Pancreas (tissue), 10 donors: Measurements from ENCODE around the gene RAB3IL1. TPM values are rescaled to one million over a fixed set of nuclear protein-coding genes. Genes with fewer than 3 reads are reported as not detected.

Experiments used
- ATAC-seq, 4 donors: fragments of 200-7000 bp; cut with Tn5 transposase; one replicate each; pipeline versions ENCODE4 v1.8.0 to v1.9.1; 2020; ENCODE audit warnings: mild to moderate bottlenecking in 4 of 4, moderate library complexity in 4 of 4
- DNase-seq, 6 donors: peaks; one replicate each; pipeline ENCODE4 v3.0.0-alpha.2; 2020
- FAIRE-seq: peaks from 2 replicates; lab custom pipeline; 2012; peaks lifted over from hg19 to GRCh38; lab: Jason Lieb, UNC
- H3K27ac ChIP-seq, 4 donors: fragments of 200-600 bp; sonication (generic); 1 replicate in 3 of 4; 2 replicates in 1 of 4; pipeline versions ENCODE4 v1.5.0 to v1.8.0; 2020
- H3K27me3 ChIP-seq, 4 donors: fragments of 200-600 bp; one replicate each; pipeline ENCODE4 v1.8.0; 2021
- H3K36me3 ChIP-seq, 3 donors: fragments of 200-600 bp; sonication (generic) in 1 of 3; one replicate each; pipeline versions ENCODE4 v1.5.0 to v1.8.0; 2020 to 2021
- H3K4me1 ChIP-seq, 3 donors: fragments of 200-600 bp; one replicate each; pipeline ENCODE4 v1.8.0; 2021
- H3K4me3 ChIP-seq, 4 donors: fragments of 200-600 bp; sonication (generic) in 2 of 4; one replicate each; pipeline versions ENCODE4 v1.5.0 to v1.8.0; 2020 to 2021
- H3K9me3 ChIP-seq, 4 donors: fragments of 200-600 bp; one replicate each; pipeline ENCODE4 v1.8.0; 2021
- WGBS, 2 donors: extraction: QIAGEN DNeasy Blood & Tissue Kit; methylation state at CpG; one replicate each; pipeline ENCODE4 v1.1.7; 2013; 5-methylcytosine and 5-hydroxymethylcytosine counted together
- intact Hi-C, 3 donors: fragments of 100-400 bp; cut with DNase I; formaldehyde crosslinking; loops; one replicate each; pipeline versions ENCODE4 v1.11.1 to v1.14.2; 2022
- polyA plus RNA-seq, 2 donors: library from polyadenylated mRNA; stranded (reverse); fragments of 200-250 nt; gene quantifications; one replicate each; pipeline ENCODE4 v1.2.3, GENCODE V29; 2013
- total RNA-seq, 6 donors: library from RNA; stranded (reverse); fragmentation: NEBNext Ultra II Directional in 4 of 6; extraction: Animal tissue kit (Norgen Biotek cat#: 25700) in 4 of 6; gene quantifications; one replicate each; pipeline versions ENCODE4 v1.2.1 to v1.2.4, GENCODE V29; 2021 to 2023
- TF ChIP-seq, protein P1 (sequence below), 4 donors: fragments of 200-600 bp; sonication (generic) in 3 of 4; IDR thresholded peaks; one replicate each; pipeline versions ENCODE4 v1.5.0 to v1.8.0; 2021; ENCODE audit warnings: antibody characterized with exemption in 4 of 4
- donor health status: healthy with polysubstance abuse.
- donor health status: DM: no; HTN: no; CAD: no; lungs with moderate emphysema.
- donor health status: DM: no; HTN: no; CAD: no.
- donor health status: control.
- donor health status: control.
- donor health status: Bipolar disorder and iron deficiency.
- donor health status: DM: yes; HTN: yes; CAD: no.
- donor health status: DM: no; HTN: no; CAD: no.
- donor health status: DM: no; HTN: no; CAD: no.
- donor health status: DM: yes; HTN: yes; CAD: no.

RAB3IL1 gene
- total and polyA plus RNA-seq, 8 donors: 1.9 to 5.6 (median 3.2) TPM

GRCh38 chr11:61868571-61869428, 48.6 kb downstream of the RAB3IL1 start:
- H3K4me3 ChIP-seq: no peak overlapping the region
- FAIRE-seq (no peak), DNase-seq (peak in 1 of 6 donors; percentile 61), ATAC-seq (no peak)
- no peaks in the 10 kb centered on the region for H3K9me3 ChIP-seq
- H3K4me1 ChIP-seq: no peaks in the 10 kb centered on the region
- TF ChIP-seq, protein P1, sequence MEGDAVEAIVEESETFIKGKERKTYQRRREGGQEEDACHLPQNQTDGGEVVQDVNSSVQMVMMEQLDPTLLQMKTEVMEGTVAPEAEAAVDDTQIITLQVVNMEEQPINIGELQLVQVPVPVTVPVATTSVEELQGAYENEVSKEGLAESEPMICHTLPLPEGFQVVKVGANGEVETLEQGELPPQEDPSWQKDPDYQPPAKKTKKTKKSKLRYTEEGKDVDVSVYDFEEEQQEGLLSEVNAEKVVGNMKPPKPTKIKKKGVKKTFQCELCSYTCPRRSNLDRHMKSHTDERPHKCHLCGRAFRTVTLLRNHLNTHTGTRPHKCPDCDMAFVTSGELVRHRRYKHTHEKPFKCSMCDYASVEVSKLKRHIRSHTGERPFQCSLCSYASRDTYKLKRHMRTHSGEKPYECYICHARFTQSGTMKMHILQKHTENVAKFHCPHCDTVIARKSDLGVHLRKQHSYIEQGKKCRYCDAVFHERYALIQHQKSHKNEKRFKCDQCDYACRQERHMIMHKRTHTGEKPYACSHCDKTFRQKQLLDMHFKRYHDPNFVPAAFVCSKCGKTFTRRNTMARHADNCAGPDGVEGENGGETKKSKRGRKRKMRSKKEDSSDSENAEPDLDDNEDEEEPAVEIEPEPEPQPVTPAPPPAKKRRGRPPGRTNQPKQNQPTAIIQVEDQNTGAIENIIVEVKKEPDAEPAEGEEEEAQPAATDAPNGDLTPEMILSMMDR (IDR thresholded peaks at IDR 0.05): no peak
- H3K27ac ChIP-seq: no peak overlapping the region
- WGBS, 2 donors: 83 to 86% methylated on average over 14 of the region's 14 CpGs
- intact Hi-C loops: no loop called here
- H3K27me3 ChIP-seq: no peaks in the 10 kb centered on the region
- no peaks in the 10 kb centered on the region for H3K36me3 ChIP-seq

DNA sequence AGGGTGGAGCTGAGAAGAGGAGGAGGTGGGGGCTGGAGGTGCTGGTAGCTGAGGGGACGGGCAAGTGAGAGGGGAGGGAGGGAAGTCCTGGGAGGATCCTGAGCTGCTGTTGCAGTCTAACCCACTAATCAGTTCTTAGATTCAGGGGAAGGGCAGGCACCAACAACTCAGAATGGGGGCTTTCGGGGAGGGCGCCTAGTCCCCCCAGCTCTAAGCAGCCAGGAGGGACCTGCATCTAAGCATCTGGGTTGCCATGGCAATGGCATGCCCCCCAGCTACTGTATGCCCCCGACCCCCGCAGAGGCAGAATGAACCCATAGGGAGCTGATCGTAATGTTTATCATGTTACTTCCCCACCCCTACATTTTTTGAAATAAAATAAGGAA, 50.4 kb downstream of the RAB3IL1 start:
- H3K4me3 ChIP-seq: no peak overlapping the region
- FAIRE-seq: no peak
- no peak overlapping the region for H3K27ac ChIP-seq
- H3K36me3 ChIP-seq: no peaks in the 10 kb centered on the region
- H3K4me1 ChIP-seq: no peaks in the 10 kb centered on the region
- ATAC-seq: no peak
- intact Hi-C loops: no loop called here
- TF ChIP-seq, protein P1 (IDR thresholded peaks at IDR 0.05): no peak
- no peak for DNase-seq
- H3K27me3 ChIP-seq: no peaks in the 10 kb centered on the region
- H3K9me3 ChIP-seq: no peaks in the 10 kb centered on the region
- WGBS, 2 donors: 89 to 98% methylated on average over 6 of the region's 6 CpGs

DNA sequence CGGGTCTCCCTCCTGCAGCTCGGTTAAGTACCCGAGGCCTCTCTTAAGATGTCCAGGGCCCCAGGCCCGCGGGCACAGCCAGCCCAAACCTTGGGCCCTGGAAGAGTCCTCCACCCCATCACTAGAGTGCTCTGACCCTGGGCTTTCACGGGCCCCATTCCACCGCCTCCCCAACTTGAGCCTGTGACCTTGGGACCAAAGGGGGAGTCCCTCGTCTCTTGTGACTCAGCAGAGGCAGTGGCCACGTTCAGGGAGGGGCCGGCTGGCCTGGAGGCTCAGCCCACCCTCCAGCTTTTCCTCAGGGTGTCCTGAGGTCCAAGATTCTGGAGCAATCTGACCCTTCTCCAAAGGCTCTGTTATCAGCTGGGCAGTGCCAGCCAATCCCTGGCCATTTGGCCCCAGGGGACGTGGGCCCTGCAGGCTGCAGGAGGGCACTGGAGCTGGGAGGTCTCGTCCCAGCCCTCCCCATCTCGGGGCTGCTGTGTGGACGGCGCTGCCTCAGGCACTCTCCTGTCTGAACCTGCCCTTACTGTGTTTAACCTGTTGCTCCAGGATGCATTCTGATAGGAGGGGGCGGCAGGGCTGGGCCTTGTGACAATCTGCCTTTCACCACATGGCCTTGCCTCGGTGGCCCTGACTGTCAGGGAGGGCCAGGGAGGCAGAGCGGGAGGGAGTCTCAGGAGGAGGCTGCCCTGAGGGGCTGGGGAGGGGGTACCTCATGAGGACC, 51.0 kb downstream of the RAB3IL1 start:
- 74 to 79% methylated on average over 18 of the region's 18 CpGs for WGBS, 2 donors
- H3K36me3 ChIP-seq: no peaks in the 10 kb centered on the region
- no peak overlapping the region for H3K4me3 ChIP-seq
- DNase-seq (peak in 1 of 6 donors; percentile 40), FAIRE-seq (no peak), ATAC-seq (no peak)
- intact Hi-C loops: no loop called here
- TF ChIP-seq, protein P1 (IDR thresholded peaks at IDR 0.05): no peak
- H3K4me1 ChIP-seq: no peaks in the 10 kb centered on the region
- no peaks in the 10 kb centered on the region for H3K27me3 ChIP-seq
- H3K27ac ChIP-seq: no peak overlapping the region
- no peaks in the 10 kb centered on the region for H3K9me3 ChIP-seq

DNA sequence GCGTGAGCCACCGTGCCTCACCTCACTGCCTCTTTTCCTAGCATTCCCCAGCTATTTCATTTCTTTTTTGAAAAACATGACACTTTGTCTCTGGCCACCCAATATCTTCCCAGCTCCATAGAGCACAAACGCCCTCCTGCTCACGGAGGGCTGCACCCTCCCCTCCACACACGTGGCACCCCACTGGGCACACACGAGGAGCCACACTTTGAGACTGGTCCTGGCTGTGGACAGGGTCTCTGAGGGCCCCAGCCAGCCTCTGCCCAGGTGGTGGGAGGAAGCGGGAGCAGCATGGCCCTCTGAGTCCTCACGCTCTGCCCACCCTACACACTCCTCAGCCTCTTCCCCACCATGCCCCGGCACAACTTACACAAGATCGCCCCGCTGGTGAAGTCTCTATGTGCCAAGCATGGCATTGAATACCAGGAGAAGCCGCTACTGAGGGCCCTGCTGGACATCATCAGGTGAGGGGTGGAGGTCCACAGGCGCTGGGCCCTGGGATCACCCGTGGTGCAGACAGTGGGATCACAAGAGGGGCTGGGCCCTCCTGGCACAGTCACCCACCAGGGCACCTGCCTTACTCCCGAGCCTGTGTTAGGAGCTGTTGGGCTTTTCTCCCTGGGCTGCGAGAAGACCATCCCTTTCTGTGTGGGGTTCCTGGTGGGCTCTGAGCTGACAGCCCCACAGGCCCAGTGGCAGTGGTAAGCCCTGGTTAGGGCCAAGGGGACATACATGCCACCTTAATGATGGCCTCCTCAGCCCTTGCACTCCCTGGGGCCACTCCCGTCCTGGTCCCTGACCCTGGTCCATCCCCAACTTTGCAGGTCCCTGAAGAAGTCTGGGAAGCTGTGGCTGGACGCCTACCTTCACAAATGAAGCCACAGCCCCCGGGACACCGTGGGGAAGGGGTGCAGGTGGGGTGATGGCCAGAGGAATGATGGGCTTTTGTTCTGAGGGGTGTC, 52.3 kb downstream of the RAB3IL1 start:
- H3K27ac ChIP-seq: no peak overlapping the region
- ATAC-seq (no peak), FAIRE-seq (no peak), DNase-seq (peak in 1 of 6 donors; percentile 60)
- H3K4me3 ChIP-seq: no peak overlapping the region
- TF ChIP-seq, protein P1 (IDR thresholded peaks at IDR 0.05): no peak
- 90 to 91% methylated on average over 20 of the region's 20 CpGs for WGBS, 2 donors
- no peaks in the 10 kb centered on the region for H3K27me3 ChIP-seq
- no peaks in the 10 kb centered on the region for H3K9me3 ChIP-seq
- no peaks in the 10 kb centered on the region for H3K36me3 ChIP-seq
- intact Hi-C loops: no loop called here
- no peaks in the 10 kb centered on the region for H3K4me1 ChIP-seq
